T-helper 1 cell treated with Interleukin-12 subunit alpha and Interleukin-12 subunit beta and Interleukin-4 antibody, amounts not matched to agents 30 μg/mL and 1 μg/mL, for 36 hours (primary cell): ENCODE data around the gene USP47.
A peak's percentile ranks its signal among the peaks of the same experiment; 100 is the strongest.

Source experiments
- H3K27ac Mint-ChIP-seq: one replicate; pipeline ENCODE4 v1.8.0; 2021; ENCODE audit warnings: mild to moderate bottlenecking, mixed read lengths
- H3K27me3 Mint-ChIP-seq: one replicate; pipeline ENCODE4 v1.8.0; 2021; ENCODE audit warnings: low read depth, mixed read lengths
- H3K36me3 Mint-ChIP-seq: one replicate; pipeline ENCODE4 v1.8.0; 2021; ENCODE audit warnings: low read depth, mixed read lengths
- H3K4me1 Mint-ChIP-seq: one replicate; pipeline ENCODE4 v1.8.0; 2021; ENCODE audit warnings: low read depth, mixed read lengths
- H3K4me3 Mint-ChIP-seq: one replicate; pipeline ENCODE4 v1.8.0; 2021; ENCODE audit warnings: mild to moderate bottlenecking, moderate library complexity, mixed read lengths
- H3K9me3 Mint-ChIP-seq: one replicate; pipeline ENCODE4 v1.8.0; 2021; ENCODE audit warnings: mixed read lengths

USP47 gene

GRCh38 chr11:11949482-11949881 is 107.7 kb downstream of the USP47 start:
- Mint-ChIP-seq H3K4me3 (no peak overlapping the region), H3K27me3 (no peaks in the 10 kb centered on the region), H3K4me1 (no peaks in the 10 kb centered on the region), H3K27ac (no peak overlapping the region), H3K36me3 (peaks cover 33% of the 10 kb centered on the region), H3K9me3 (no peaks in the 10 kb centered on the region)

GRCh38 chr11:11952036-11952435 is 110.3 kb downstream of the USP47 start:
- peak overlapping the region; percentile 11 for H3K27ac Mint-ChIP-seq
- H3K27me3 Mint-ChIP-seq = no peaks in the 10 kb centered on the region
- H3K36me3 Mint-ChIP-seq = peaks cover 40% of the 10 kb centered on the region
- no peaks in the 10 kb centered on the region for H3K9me3 Mint-ChIP-seq
- no peaks in the 10 kb centered on the region for H3K4me1 Mint-ChIP-seq
- H3K4me3 Mint-ChIP-seq = no peak overlapping the region

- Mint-ChIP-seq H3K9me3 (no peaks in the 10 kb centered on the region), H3K4me3 (no peak overlapping the region), H3K36me3 (peaks cover 41% of the 10 kb centered on the region), H3K27me3 (no peaks in the 10 kb centered on the region), H3K27ac (no peak overlapping the region), H3K4me1 (peaks cover 13% of the 10 kb centered on the region)
These were observed 114.2 kb downstream of the USP47 start for GRCh38 chr11:11956006-11956405.

GRCh38 chr11:11958403-11959231 is 116.8 kb downstream of the USP47 start:
- no peaks in the 10 kb centered on the region for H3K27me3 Mint-ChIP-seq
- H3K9me3 Mint-ChIP-seq = no peaks in the 10 kb centered on the region
- no peak overlapping the region for H3K27ac Mint-ChIP-seq
- H3K36me3 Mint-ChIP-seq = peaks cover 25% of the 10 kb centered on the region
- H3K4me1 Mint-ChIP-seq = peaks cover 16% of the 10 kb centered on the region
- no peak overlapping the region for H3K4me3 Mint-ChIP-seq

- Mint-ChIP-seq H3K27me3 (no peaks in the 10 kb centered on the region), H3K36me3 (peaks cover 20% of the 10 kb centered on the region), H3K4me1 (peaks cover 16% of the 10 kb centered on the region), H3K4me3 (no peak overlapping the region), H3K9me3 (no peaks in the 10 kb centered on the region), H3K27ac (no peak overlapping the region)
These were observed 117.8 kb downstream of the USP47 start for GRCh38 chr11:11959601-11960000.

GRCh38 chr11:11960687-11961086 is 118.9 kb downstream of the USP47 start:
- peaks cover 16% of the 10 kb centered on the region for H3K4me1 Mint-ChIP-seq
- peaks cover 19% of the 10 kb centered on the region for H3K36me3 Mint-ChIP-seq
- H3K9me3 Mint-ChIP-seq = no peaks in the 10 kb centered on the region
- H3K27ac Mint-ChIP-seq = peak overlapping the region; percentile 42
- peak overlapping the region; percentile 61 for H3K4me3 Mint-ChIP-seq
- no peaks in the 10 kb centered on the region for H3K27me3 Mint-ChIP-seq

GRCh38 chr11:11961399-11962028 is 119.7 kb downstream of the USP47 start:
- Mint-ChIP-seq H3K27me3 (no peaks in the 10 kb centered on the region), H3K36me3 (peaks cover 12% of the 10 kb centered on the region), H3K4me1 (peaks cover 16% of the 10 kb centered on the region), H3K9me3 (no peaks in the 10 kb centered on the region), H3K27ac (no peak overlapping the region), H3K4me3 (no peak overlapping the region)

GRCh38 chr11:11963067-11963466 is 121.3 kb downstream of the USP47 start:
- H3K9me3 Mint-ChIP-seq = no peaks in the 10 kb centered on the region
- H3K27me3 Mint-ChIP-seq = no peaks in the 10 kb centered on the region
- H3K27ac Mint-ChIP-seq = no peak overlapping the region
- H3K4me1 Mint-ChIP-seq = peaks cover 16% of the 10 kb centered on the region
- H3K36me3 Mint-ChIP-seq = peaks cover 9% of the 10 kb centered on the region
- H3K4me3 Mint-ChIP-seq = no peak overlapping the region

- Mint-ChIP-seq H3K36me3 (peaks cover 4% of the 10 kb centered on the region), H3K27me3 (no peaks in the 10 kb centered on the region), H3K9me3 (no peaks in the 10 kb centered on the region), H3K4me1 (peaks cover 16% of the 10 kb centered on the region), H3K4me3 (no peak overlapping the region), H3K27ac (no peak overlapping the region)
These were observed 122.3 kb downstream of the USP47 start for GRCh38 chr11:11963842-11964773.

GRCh38 chr11:11964774-11965150 is 123.0 kb downstream of the USP47 start:
- no peaks in the 10 kb centered on the region for H3K27me3 Mint-ChIP-seq
- H3K4me1 Mint-ChIP-seq = peaks cover 14% of the 10 kb centered on the region
- H3K9me3 Mint-ChIP-seq = no peaks in the 10 kb centered on the region
- peaks cover 3% of the 10 kb centered on the region for H3K36me3 Mint-ChIP-seq
- H3K4me3 Mint-ChIP-seq = no peak overlapping the region
- no peak overlapping the region for H3K27ac Mint-ChIP-seq

GRCh38 chr11:11965192-11965591 is 123.4 kb downstream of the USP47 start:
- H3K4me3 Mint-ChIP-seq = no peak overlapping the region
- H3K4me1 Mint-ChIP-seq = peaks cover 11% of the 10 kb centered on the region
- no peak overlapping the region for H3K27ac Mint-ChIP-seq
- H3K27me3 Mint-ChIP-seq = no peaks in the 10 kb centered on the region
- no peaks in the 10 kb centered on the region for H3K9me3 Mint-ChIP-seq
- no peaks in the 10 kb centered on the region for H3K36me3 Mint-ChIP-seq

GRCh38 chr11:11965656-11966353 is 124.0 kb downstream of the USP47 start:
- H3K27ac Mint-ChIP-seq = no peak overlapping the region
- H3K36me3 Mint-ChIP-seq = no peaks in the 10 kb centered on the region
- H3K9me3 Mint-ChIP-seq = no peaks in the 10 kb centered on the region
- peaks cover 5% of the 10 kb centered on the region for H3K4me1 Mint-ChIP-seq
- peaks cover 3% of the 10 kb centered on the region for H3K27me3 Mint-ChIP-seq
- no peak overlapping the region for H3K4me3 Mint-ChIP-seq

GRCh38 chr11:11966354-11966741 is 124.6 kb downstream of the USP47 start:
- H3K4me1 Mint-ChIP-seq = no peaks in the 10 kb centered on the region
- H3K27me3 Mint-ChIP-seq = peaks cover 3% of the 10 kb centered on the region
- H3K27ac Mint-ChIP-seq = no peak overlapping the region
- no peak overlapping the region for H3K4me3 Mint-ChIP-seq
- no peaks in the 10 kb centered on the region for H3K36me3 Mint-ChIP-seq
- H3K9me3 Mint-ChIP-seq = no peaks in the 10 kb centered on the region
